Stimulated activated naive CD4-positive, alpha-beta T cell (primary cell): ENCODE measurements around the gene CYB561D2.

Experiments
- DNase-seq, 6 experiments: peaks; one replicate each; lab custom pipeline; 2025; lab: John Stamatoyannopoulos, UW

CYB561D2 gene

GRCh38 chr3:50341996-50342650 is 8.5 kb upstream of the CYB561D2 start:
- no peak for DNase-seq

DNA sequence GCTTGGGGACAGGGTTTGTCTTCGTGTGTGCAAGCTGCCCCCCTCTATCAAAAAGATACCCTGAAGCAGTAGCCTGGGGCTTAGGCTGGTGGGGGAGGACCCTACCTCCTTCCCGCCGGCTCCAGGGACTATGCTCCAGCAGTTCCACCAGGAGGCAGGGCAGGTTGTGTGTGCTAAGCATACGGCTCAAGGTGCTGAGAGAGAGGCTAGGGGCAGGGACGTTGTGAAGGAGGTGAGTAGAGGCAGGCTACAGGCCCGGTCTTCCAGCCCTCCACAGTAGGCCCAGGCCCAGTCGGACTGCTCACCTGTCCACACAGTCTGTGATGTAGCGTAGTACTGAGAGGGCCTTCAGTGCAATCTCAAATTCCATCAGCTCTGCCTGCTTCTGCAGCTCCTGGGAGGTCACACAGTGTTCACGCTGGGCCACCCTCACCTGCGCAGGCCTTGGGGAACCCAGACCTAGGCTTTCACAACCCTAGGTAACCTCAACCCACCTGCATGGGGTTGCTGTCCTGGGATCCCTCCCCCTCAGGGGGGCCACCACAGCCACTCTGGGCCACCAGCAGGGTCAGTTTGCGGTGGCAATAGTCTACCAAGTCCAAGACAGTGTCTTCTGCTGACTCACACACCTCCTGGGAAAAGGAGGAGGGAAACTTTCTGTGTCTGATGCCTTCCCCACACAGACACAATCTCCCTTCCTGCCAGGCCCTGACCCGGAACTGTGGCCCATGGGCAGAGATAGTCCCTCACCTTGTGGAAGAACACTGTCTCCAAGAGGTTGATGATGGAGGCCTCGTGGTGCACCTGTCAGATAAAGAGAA is 7.6 kb upstream of the CYB561D2 start:
- no peak for DNase-seq

DNA sequence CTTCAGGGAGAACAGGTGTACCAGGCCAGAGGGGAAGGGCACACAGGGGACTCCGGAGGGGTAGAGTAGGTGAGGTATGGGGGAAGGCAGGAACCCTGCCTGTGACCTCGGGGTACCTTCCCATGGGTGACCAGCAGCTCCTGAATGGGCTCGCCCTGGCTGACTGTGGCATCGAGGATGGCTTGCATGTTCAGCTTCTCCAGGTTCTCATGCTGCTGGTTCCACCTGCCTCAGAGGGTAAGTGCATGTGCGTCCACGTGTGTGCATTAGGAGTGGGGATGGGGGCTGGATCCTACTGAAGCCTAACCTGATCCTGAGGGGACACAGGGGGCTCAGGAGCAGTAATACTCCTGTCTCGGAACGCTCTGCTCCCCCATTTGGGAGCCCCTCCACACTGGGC is 5.7 kb upstream of the CYB561D2 start:
- DNase-seq = no peak

DNA sequence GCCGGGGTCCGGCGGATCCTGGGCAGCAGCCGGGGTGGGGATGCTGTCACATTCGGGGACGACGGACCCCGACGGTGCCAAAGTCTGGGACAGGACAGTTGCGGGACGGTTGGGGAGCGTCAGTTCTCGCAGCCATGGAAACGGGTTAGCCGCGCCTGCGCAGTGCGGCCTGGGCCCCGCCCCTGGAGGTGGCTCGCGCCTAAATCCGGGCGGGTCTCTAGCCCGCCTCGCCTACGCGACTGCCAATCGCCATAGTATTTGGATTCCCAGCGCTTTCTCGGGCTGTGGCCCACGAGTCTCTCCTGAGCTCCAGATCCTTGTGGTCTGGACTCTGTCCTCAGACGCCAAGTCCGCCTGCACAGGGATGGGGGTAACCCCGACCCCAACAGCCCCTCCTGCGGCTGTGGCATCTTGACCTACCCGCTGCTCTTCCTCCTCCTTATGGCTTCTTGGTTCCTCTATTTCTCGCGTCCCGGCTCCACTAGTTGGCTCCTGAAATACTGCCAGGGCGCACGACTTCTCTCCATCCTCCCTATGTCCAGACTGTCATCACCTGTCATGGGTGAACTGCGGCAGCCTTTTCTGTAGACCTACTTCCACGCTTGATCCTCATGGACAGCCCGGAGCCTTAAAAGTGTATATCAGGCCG is 5.0 kb upstream of the CYB561D2 start, which contains the start of gene ZMYND10:
Gene ZMYND10 (minus strand): TSS at position 147 of the 649 bp plus-strand sequence. CDS start 153 bp downstream, outside the sequence.
- peak; percentile 52 to 75 (median 72) for DNase-seq

GRCh38 chr3:50347187-50347813 is 3.4 kb upstream of the CYB561D2 start:
- peak; percentile 45 to 71 (median 66) for DNase-seq

GRCh38 chr3:50350213-50350526 is 492 bp upstream of the CYB561D2 start:
- DNase-seq = no peak

DNA sequence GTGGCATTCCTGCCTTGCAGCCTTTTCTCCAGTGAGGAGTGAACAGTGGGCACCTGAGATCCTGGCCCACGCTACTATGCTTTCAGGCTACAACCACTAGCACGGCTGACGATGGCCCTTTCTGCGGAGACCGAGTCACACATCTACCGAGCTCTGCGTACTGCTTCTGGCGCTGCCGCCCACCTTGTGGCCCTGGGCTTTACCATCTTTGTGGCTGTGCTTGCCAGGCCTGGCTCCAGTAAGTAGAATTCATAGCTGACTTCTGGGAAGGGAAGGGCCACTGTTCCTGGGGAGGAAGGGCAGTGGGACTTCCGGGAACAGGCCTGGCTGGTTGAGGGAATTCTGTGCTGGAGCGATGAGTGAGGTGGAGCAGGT is 648 bp downstream of the CYB561D2 start:
- no peak for DNase-seq

DNA sequence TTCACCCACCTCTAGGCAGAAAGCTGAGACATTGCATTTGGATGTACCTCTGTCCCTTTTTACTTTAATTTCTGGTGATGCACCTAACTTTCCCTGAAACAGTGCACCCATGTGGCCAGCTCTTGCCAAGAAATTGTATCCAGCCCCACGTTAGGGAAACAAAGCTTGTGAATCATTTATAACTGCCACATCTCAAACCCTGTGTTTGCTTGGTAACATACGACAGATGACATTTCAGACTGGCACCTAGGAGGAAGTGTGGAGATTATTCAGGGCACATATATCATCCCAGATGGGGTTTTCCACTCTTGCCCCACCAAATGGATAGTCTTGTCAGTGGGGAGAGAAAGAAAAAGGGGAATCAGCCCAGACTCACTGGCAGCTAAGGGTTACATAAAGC is 2.1 kb downstream of the CYB561D2 start:
- no peak for DNase-seq

DNA sequence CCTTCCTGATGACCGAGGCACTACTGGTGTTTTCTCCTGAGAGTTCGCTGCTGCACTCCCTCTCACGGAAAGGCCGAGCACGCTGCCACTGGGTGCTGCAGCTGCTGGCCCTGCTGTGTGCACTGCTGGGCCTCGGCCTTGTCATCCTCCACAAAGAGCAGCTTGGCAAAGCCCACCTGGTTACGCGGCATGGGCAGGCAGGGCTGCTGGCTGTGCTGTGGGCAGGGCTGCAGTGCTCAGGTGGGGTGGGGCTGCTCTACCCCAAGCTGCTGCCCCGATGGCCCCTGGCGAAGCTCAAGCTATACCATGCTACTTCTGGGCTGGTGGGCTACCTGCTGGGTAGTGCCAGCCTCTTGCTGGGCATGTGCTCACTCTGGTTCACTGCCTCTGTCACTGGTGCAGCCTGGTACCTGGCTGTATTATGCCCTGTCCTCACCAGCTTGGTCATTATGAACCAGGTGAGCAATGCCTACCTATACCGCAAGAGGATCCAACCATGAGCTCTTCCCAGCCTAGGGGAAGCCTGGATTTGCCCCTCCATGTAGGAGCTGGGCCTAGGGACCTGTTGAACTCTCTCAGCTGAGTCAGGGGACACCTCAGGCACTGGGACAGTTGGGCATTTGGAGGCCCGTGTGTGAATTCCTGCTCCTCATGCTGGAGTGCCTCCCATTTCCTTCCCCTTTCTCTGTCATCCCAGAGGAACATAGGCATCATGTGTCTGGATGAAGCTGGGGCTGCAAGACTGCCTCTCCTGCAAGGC is 2.8 kb downstream of the CYB561D2 start:
- no peak for DNase-seq

- no peak for DNase-seq
Measured at GRCh38 chr3:50354186-50354764, 3.6 kb downstream of the CYB561D2 start.

DNA sequence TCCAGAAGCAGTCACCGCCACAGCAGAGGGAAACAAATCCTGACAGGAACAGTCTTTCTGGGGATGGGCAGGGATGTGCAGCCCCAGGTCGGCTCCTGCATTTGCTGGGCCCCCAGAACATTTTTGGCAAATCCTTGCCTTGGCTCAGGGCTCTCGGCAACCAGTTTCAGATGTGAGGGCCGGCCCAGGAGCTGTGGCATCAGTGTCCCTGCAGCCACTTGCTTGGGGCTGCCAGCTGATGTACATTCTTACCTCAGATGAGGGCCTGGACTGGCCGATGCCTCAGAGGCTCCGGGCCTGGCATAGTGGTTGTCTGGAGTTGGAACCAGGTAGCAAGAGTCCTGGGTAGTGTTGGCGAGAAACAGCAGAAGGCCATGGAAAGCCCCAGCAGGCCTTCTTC is 4.2 kb downstream of the CYB561D2 start:
- DNase-seq = no peak

GRCh38 chr3:50355829-50356552 is 5.3 kb downstream of the CYB561D2 start:
- DNase-seq = no peak

DNA sequence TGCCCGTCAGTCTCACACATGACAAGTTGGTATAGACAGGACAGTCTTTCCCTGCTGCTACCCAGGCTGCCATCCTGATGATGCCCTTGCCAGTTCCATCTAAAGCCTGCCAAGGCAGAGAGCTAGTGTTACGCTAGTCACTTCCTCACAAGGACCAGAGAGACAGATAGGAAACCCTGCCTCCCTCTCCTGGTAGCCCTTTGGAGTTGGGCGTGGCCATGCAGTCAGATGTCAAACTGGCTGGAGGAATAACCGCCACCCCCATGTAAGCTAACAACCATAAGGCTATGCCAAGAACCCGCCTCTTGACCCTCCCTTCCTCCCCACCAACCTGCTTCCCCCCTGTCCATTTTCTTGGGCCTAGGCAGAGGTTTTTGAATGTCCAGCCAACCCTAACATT is 5.9 kb downstream of the CYB561D2 start:
- no peak for DNase-seq

- no peak for DNase-seq
Measured at GRCh38 chr3:50357481-50357880, 6.8 kb downstream of the CYB561D2 start.

- no peak for DNase-seq
Measured at GRCh38 chr3:50358355-50358910, 7.8 kb downstream of the CYB561D2 start.

GRCh38 chr3:50358911-50359759 is 8.5 kb downstream of the CYB561D2 start, which contains the start of gene TMEM115:
TMEM115 (minus strand) TSS chr3:50359521; CDS start chr3:50359063, 458 bp downstream.
- peak; percentile 84 to 96 (median 94) for DNase-seq

- DNase-seq = no peak
Measured at GRCh38 chr3:50359760-50360110, 9.1 kb downstream of the CYB561D2 start.

DNA sequence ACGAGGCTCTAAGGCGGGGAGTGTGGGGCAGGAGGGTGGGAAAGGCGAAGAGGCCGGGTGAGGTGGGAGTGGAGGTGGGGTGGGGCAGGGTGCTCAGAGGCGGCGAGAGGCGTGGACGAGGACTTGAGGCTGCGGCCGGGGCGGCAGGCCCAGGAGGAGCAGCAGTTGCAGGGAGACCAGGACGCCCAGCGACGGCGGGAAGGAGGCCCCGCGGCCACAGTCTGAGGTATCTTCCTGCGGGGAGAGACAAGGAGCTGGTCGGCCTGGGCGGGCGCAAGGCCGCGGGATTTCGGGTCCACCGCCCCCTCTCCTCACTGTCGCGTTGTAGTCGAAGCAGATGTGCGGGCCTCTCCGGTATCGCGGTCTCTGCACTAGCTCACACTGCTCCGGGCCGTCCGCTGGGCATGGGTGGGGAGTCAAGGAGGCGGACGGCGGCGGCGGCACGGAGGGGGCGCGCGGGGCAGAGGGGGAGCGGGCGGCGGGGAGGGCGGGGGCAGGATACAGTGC is 14.0 kb downstream of the CYB561D2 start:
- no peak for DNase-seq
